K562 (cell line): ENCODE measurements around the gene HPS1. TPM values are rescaled to one million over a fixed set of nuclear protein-coding genes. Genes with fewer than 3 reads are reported as not detected.
A peak's percentile ranks its signal among the peaks of the same experiment; 100 is the strongest.

Experiments used
- ASH1L ChIP-seq: fragments of 450-650 bp; IDR thresholded peaks from 2 replicates; pipeline ENCODE4 v1.6.1; 2018; ENCODE audit warnings: borderline replicate concordance, mild to moderate bottlenecking, low read depth; ENCODE audit not compliant: partially characterized antibody
- ATF1 ChIP-seq, 2 experiments: fragments of 450-650 bp in 1 of 2; IDR thresholded peaks; 2 replicates each; pipeline ENCODE4 v1.6.1; 2016; ENCODE audit warnings: missing compliant biosample characterization in 1 of 2, missing genetic modification characterization in 1 of 2
- ATF7 ChIP-seq: fragments of 450-650 bp; IDR thresholded peaks from 2 replicates; pipeline ENCODE4 v1.7.1; 2014; ENCODE audit warnings: mild to moderate bottlenecking, moderate library complexity
- BRF1 ChIP-seq: IDR thresholded peaks from 3 replicates; pipeline ENCODE4 v1.6.1; 2011; ENCODE audit warnings: borderline replicate concordance, mild to moderate bottlenecking; ENCODE audit not compliant: insufficient read length; ENCODE audit errors: extremely low read depth
- CCAR2 ChIP-seq: fragments of 200-400 bp; formaldehyde crosslinking; IDR thresholded peaks from 2 replicates; pipeline ENCODE4 v1.6.1; 2017; ENCODE audit warnings: mild to moderate bottlenecking, low read depth, low read length
- CREBBP ChIP-seq: IDR thresholded peaks from one replicate; pipeline ENCODE4 v1.6.1; 2012; ENCODE audit warnings: low read depth, mild to moderate bottlenecking, control low read depth, inconsistent platforms, low read length
- ELF2 ChIP-seq: fragments of 250-450 bp; sonication (Bioruptor Pico); IDR thresholded peaks from 2 replicates; pipeline ENCODE4 v1.5.0; 2021; ENCODE audit warnings: mild to moderate bottlenecking
- FOXM1 ChIP-seq, 2 experiments: fragments of 450-650 bp in 1 of 2; sonication (generic) in 1 of 2; formaldehyde crosslinking in 1 of 2; IDR thresholded peaks; 2 replicates each; pipeline versions ENCODE4 v1.6.1 to v1.9.0; 2017 to 2022; ENCODE audit warnings: low read depth in 2 of 2, mild to moderate bottlenecking in 2 of 2, missing genetic modification reagents in 1 of 2, moderate library complexity in 1 of 2
- KDM1A ChIP-seq, 2 experiments: fragments of 450-650 bp; IDR thresholded peaks; 2 replicates each; pipeline ENCODE4 v1.6.1; 2016; ENCODE audit warnings: mild to moderate bottlenecking in 2 of 2
- MAX ChIP-seq: sonication (generic); formaldehyde crosslinking; IDR thresholded peaks from 2 replicates; pipeline ENCODE4 v1.9.0; 2022; ENCODE audit warnings: mild to moderate bottlenecking, missing genetic modification reagents
- NFATC3 ChIP-seq: fragments of 450-650 bp; IDR thresholded peaks from 2 replicates; pipeline ENCODE4 v1.6.1; 2017; ENCODE audit warnings: mild to moderate bottlenecking
- PBX2 ChIP-seq, 2 experiments: IDR thresholded peaks in 1 of 2; conservative IDR thresholded peaks in 1 of 2; 2 replicates each; pipeline ENCODE4 v1.6.1; 2016; ENCODE audit warnings: low read depth in 2 of 2, mild to moderate bottlenecking in 1 of 2, missing compliant biosample characterization in 1 of 2, missing genetic modification characterization in 1 of 2, moderate library complexity in 1 of 2
- SMARCA4 ChIP-seq: fragments of 450-650 bp; IDR thresholded peaks from 2 replicates; pipeline ENCODE4 v1.6.1; 2016
- SMARCB1 ChIP-seq: IDR thresholded peaks from 2 replicates; pipeline ENCODE4 v1.6.1; 2011; ENCODE audit warnings: improper control_type of control experiment, low read depth; ENCODE audit not compliant: insufficient read length
- SRSF7 ChIP-seq: fragments of 200-400 bp; formaldehyde crosslinking; optimal IDR thresholded peaks from 2 replicates; pipeline ENCODE3; 2017; ENCODE audit warnings: mild to moderate bottlenecking, low read depth, low read length
- TCF3 ChIP-seq: sonication (generic); formaldehyde crosslinking; IDR thresholded peaks from 2 replicates; pipeline ENCODE4 v1.4.0; 2020; ENCODE audit warnings: mild to moderate bottlenecking, missing genetic modification reagents
- TEAD2 ChIP-seq: fragments of 450-650 bp; IDR thresholded peaks from 2 replicates; pipeline ENCODE4 v1.6.1; 2016; ENCODE audit warnings: missing genetic modification characterization, control low read depth, missing compliant biosample characterization
- UBTF ChIP-seq, 2 experiments: IDR thresholded peaks; 2 replicates each; pipeline ENCODE4 v1.6.1; 2012; ENCODE audit warnings: improper control_type of control experiment in 2 of 2, low read depth in 2 of 2, low read length in 2 of 2, borderline replicate concordance in 1 of 2
- ZFP91 ChIP-seq: sonication (generic); formaldehyde crosslinking; IDR thresholded peaks from 2 replicates; pipeline ENCODE4 v1.8.0; 2022; ENCODE audit warnings: mild to moderate bottlenecking, missing genetic modification reagents
- ZNF165 ChIP-seq: fragments of 250-450 bp; sonication (Bioruptor Pico); IDR thresholded peaks from 2 replicates; pipeline ENCODE4 v1.4.0; 2020; ENCODE audit warnings: borderline replicate concordance
- ZNF212 ChIP-seq: fragments of 450-650 bp; formaldehyde crosslinking; IDR thresholded peaks from 2 replicates; pipeline ENCODE4 v1.4.0; 2020; ENCODE audit warnings: mild to moderate bottlenecking
- polyA plus RNA-seq, 8 experiments: library from polyadenylated mRNA; depleted of rRNA in 4 of 8; stranded (reverse) in 5 of 8; unstranded in 3 of 8; fragments of >200 nt; fragmentation: Nextera tagmentation in 2 of 8; fragmentation: Illumina TruSeq in 1 of 8; extraction: Ambion mirVana in 2 of 8; extraction: Trizol in 1 of 8; gene quantifications; 2 replicates each; pipeline versions ENCODE4 v1.2.1 to v1.2.3, GENCODE V29; 2011 to 2014; ENCODE audit warnings: inconsistent platforms in 1 of 8, missing spikeins in 1 of 8
- total RNA-seq, 7 experiments: library from RNA; depleted of rRNA in 6 of 7; stranded (reverse); fragments of >200 nt in 6 of 7; fragmentation: Illumina TruSeq in 2 of 7; extraction: Trizol in 2 of 7; gene quantifications; 2 replicates each; pipeline versions ENCODE4 v1.2.1 to v1.2.3, GENCODE V29; 2011 to 2021; ENCODE audit warnings: low replicate concordance in 1 of 7

HPS1 gene
- total and polyA plus RNA-seq, 9 of the 15 experiments (the other 6 are each of a cell fraction or from before 2014, with no cell fraction given): 18.1 to 43.6 (median 26.3) TPM

GRCh38 chr10:98466861-98467505 is 20.2 kb upstream of the HPS1 start (continued):
- peak; percentile 88 for TF ChIP-seq MAX (CRISPR knock-in tag)
- TF ChIP-seq TEAD2: 0 out of 2 replicates have a peak, but pooled peaks have one; percentile 5
- TF ChIP-seq ELF2 (CRISPR knock-in tag): no peak
- TF ChIP-seq ASH1L: no peak
- TF ChIP-seq CCAR2: no peak
- no peak for TF ChIP-seq ZNF212 (CRISPR knock-in tag)
- TF ChIP-seq UBTF (IDR thresholded peaks at IDR 0.05; ENCODE audit: borderline replicate concordance in 1 of 2, low read depth in 2 of 2, low read length in 2 of 2): no peak
- no peak for TF ChIP-seq ATF1 (CRISPR knock-in tag; IDR thresholded peaks at IDR 0.05)
- TF ChIP-seq ATF1 (tag; IDR thresholded peaks at IDR 0.05): peak; percentile 41
- peak; percentile 36; the same call in 1 of the 2 replicates for TF ChIP-seq TCF3 (CRISPR knock-in tag)
- peak in 1 of 2 experiments; percentile 35; a peak in 1 of 4 replicates for TF ChIP-seq KDM1A (IDR thresholded peaks at IDR 0.05)
- peak; percentile 74; the same call in 1 of the 2 replicates for TF ChIP-seq SMARCA4
- TF ChIP-seq NFATC3: 0 out of 2 replicates have a peak, but pooled peaks have one; percentile 22
- TF ChIP-seq BRF1: no peak
- TF ChIP-seq ZFP91 (CRISPR knock-in tag): no peak
- no peak for TF ChIP-seq CREBBP
- 0 out of 2 replicates have a peak, but pooled peaks have one; percentile 42 for TF ChIP-seq PBX2 (CRISPR knock-in tag; IDR thresholded peaks at IDR 0.05; ENCODE audit: low read depth)
- TF ChIP-seq PBX2 (tag; conservative IDR thresholded peaks at IDR 0.05; ENCODE audit: low read depth): peak; percentile 90
- no peak for TF ChIP-seq SRSF7
- no peak for TF ChIP-seq ZNF165 (CRISPR knock-in tag)
- TF ChIP-seq SMARCB1: no peak
- 0 out of 2 replicates have a peak, but pooled peaks have one; percentile 16 for TF ChIP-seq ATF7
- TF ChIP-seq FOXM1 (IDR thresholded peaks at IDR 0.05; ENCODE audit: low read depth): no peak
- TF ChIP-seq FOXM1 (CRISPR knock-in tag; IDR thresholded peaks at IDR 0.05; ENCODE audit: low read depth): no peak
